Purkinje cell (primary cell): ENCODE data around the gene PLEKHG5. TPM values are rescaled to one million over a fixed set of nuclear protein-coding genes. Genes with fewer than 3 reads are reported as not detected.

ENCODE experiments used
- polyA plus RNA-seq: library from polyadenylated mRNA; unstranded; fragments of >200 nt; fragmentation: Nextera tagmentation; gene quantifications from 2 replicates; pipeline ENCODE4 v1.2.1, GENCODE V29; 2014

Gene PLEKHG5, protein sequence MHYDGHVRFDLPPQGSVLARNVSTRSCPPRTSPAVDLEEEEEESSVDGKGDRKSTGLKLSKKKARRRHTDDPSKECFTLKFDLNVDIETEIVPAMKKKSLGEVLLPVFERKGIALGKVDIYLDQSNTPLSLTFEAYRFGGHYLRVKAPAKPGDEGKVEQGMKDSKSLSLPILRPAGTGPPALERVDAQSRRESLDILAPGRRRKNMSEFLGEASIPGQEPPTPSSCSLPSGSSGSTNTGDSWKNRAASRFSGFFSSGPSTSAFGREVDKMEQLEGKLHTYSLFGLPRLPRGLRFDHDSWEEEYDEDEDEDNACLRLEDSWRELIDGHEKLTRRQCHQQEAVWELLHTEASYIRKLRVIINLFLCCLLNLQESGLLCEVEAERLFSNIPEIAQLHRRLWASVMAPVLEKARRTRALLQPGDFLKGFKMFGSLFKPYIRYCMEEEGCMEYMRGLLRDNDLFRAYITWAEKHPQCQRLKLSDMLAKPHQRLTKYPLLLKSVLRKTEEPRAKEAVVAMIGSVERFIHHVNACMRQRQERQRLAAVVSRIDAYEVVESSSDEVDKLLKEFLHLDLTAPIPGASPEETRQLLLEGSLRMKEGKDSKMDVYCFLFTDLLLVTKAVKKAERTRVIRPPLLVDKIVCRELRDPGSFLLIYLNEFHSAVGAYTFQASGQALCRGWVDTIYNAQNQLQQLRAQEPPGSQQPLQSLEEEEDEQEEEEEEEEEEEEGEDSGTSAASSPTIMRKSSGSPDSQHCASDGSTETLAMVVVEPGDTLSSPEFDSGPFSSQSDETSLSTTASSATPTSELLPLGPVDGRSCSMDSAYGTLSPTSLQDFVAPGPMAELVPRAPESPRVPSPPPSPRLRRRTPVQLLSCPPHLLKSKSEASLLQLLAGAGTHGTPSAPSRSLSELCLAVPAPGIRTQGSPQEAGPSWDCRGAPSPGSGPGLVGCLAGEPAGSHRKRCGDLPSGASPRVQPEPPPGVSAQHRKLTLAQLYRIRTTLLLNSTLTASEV
- 1.8 and 2.4 TPM in 2 replicates for polyA plus RNA-seq

DNA sequence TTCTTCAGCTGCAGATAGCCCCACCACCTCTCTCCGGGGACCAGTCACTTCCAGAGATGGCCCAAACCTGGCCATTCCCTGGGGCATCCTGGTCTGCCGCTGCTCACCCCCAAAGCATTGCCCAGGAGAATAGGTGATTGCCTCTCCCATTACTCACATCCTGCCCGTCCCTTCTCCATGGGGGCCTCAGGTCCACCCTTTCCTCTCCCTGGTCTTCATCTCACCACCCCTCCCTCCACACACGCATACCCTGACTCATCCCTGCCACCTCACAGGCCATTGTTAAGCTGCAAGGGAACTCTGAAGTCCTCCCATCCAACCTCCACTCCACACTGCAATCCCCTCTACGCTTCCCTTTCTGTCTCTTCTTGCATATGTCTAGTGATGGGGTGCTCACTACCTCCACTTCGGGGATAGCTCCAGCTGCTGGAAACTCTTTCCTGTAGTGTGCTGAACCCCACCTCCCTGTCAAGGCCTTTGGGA lies at the start of gene PLEKHG5:
Gene PLEKHG5, minus strand, starts transcription at position 188 of the 483 bp plus-strand sequence. CDS start 14,096 bp downstream, outside the sequence.

DNA sequence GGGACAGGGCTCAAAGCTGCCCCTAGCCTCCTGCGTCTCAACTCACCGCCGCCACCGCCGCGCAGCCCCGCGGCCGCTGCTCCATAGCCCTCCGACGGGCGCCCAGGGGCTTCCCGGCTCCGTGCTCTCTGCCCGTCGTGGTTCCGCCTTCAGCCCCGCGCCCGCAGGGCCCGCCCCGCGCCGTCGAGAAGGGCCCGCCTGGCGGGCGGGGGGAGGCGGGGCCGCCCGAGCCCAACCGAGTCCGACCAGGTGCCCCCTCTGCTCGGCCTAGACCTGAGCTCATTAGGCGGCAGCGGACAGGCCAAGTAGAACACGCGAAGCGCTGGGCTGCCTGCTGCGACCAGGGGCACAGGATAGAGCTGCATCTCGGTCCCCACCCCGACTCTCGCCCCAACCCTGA lies 25.4 kb downstream of the PLEKHG5 start, which contains the start of gene TNFRSF25:
Gene TNFRSF25, minus strand, starts transcription at position 151 of the 400 bp plus-strand sequence. Its CDS starts 66 bp downstream, at position 85.

DNA sequence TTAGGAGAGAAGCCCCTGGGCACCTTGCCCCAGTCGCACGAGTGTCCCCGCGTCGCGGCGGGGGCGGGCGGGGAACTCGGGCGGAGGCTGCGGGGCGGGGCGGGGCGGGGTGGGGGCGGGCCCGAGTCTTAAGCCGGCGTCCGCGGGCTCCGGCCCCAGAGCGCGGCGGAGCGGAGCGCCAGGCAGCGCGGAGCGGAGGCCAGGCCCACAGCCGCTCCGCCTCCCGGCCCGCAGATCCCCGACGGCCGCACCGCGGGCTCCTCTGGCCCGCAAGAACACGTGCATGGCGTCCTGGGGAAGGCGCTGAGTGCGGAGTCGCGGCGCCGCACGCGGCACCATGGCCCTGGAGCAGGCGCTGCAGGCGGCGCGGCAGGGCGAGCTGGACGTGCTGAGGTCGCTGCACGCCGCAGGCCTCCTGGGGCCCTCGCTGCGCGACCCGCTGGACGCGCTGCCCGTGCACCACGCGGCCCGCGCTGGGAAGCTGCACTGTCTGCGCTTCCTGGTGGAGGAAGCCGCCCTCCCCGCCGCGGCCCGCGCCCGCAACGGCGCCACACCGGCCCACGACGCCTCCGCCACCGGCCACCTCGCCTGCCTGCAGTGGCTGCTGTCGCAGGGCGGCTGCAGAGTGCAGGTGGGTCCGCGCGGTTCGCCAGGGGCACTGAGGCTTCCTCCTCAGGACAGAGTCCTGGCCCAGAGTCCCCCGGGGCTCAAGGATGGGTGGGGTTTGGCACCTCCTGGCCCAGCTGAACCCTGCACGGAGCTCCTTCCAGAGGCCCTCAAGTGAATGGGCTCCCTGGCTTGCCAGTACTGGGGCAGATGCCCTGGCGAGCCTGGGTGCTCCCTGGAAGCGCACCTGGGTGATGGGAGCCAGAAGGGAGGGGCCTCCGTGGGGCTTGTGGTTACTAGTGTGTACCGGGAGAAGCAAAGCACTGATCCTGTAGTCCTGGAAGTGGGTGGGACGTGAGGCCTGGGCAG lies 66.6 kb downstream of the PLEKHG5 start, which contains the start of gene ESPN:
Gene ESPN, plus strand, starts transcription at position 158 of the 975 bp plus-strand sequence. Its CDS starts 180 bp downstream, at position 338.

DNA sequence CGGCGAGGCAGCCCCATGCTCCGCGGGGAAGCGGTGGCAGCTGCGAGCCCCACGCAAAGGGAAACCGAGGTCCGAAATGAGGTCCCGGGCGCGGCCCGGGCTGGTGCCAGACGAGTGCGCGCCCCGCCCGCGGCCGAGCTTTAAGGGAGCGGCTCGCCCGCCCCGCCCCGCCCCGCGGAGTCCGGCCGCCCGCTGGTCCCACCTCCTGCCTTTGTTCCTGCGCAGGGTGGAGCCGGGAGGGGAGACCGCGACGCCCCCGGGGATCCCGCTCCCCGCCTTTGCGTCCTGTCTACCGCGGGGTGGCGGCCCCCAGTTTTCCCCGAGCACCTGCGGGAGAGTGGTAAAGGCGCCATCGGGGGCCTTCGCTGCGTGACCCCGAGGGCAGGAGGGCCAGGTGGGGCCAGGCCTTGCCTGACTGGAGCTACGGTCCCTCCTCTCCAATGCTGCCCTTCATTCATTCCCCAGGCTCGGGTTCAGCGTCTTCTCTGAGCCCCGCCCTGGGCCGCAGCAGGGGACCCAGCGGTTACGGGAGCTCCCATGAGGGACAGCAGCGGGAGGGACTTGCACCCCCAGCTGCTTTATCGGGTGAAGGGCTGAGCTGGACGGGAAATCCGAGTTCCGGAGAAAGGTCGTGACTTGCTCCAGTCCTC lies 71.5 kb downstream of the PLEKHG5 start, which contains the start of gene HES2:
Gene HES2, minus strand, starts transcription at position 116 of the 650 bp plus-strand sequence. Its CDS starts 99 bp downstream, at position 17.

Other genes starting within 250 kb of the PLEKHG5 start
- not detected in 2 replicates for gene HES3, start 247.5 kb downstream of the PLEKHG5 start, polyA plus RNA-seq
- not detected in 2 replicates for gene GPR153, start 230.6 kb downstream of the PLEKHG5 start, polyA plus RNA-seq
- 153 and 161 TPM in 2 replicates for gene ACOT7, start 97.9 kb downstream of the PLEKHG5 start, polyA plus RNA-seq
- gene HES2, start 71.7 kb downstream of the PLEKHG5 start, polyA plus RNA-seq = not detected in 2 replicates
- gene ESPN, start 66.9 kb downstream of the PLEKHG5 start, polyA plus RNA-seq = 5.3 and 10.1 TPM in 2 replicates
- 2.7 and 6.0 TPM in 2 replicates for gene TNFRSF25, start 25.5 kb downstream of the PLEKHG5 start, polyA plus RNA-seq
- gene NOL9, start 62.8 kb upstream of the PLEKHG5 start, polyA plus RNA-seq = 2.2 and 4.6 TPM in 2 replicates
- 0.35 TPM in 1 of 2 replicates, not detected in the other for gene TAS1R1, start 63.6 kb upstream of the PLEKHG5 start, polyA plus RNA-seq
- gene ZBTB48, start 88.3 kb upstream of the PLEKHG5 start, polyA plus RNA-seq = 0.69 and 1.4 TPM in 2 replicates
- 1.6 and 2.7 TPM in 2 replicates for gene KLHL21, start 111.2 kb upstream of the PLEKHG5 start, polyA plus RNA-seq
- 2.1 and 2.3 TPM in 2 replicates for gene PHF13, start 122.1 kb upstream of the PLEKHG5 start, polyA plus RNA-seq
- gene THAP3, start 133.2 kb upstream of the PLEKHG5 start, polyA plus RNA-seq = 4.7 and 7.4 TPM in 2 replicates
- gene DNAJC11, start 210.1 kb upstream of the PLEKHG5 start, polyA plus RNA-seq = 26.0 and 32.5 TPM in 2 replicates